A172 (cell line): ENCODE measurements around the gene MLPH. TPM values are rescaled to one million over a fixed set of nuclear protein-coding genes. Genes with fewer than 3 reads are reported as not detected.
A peak's percentile ranks its signal among the peaks of the same experiment; 100 is the strongest.

Source experiments
- DNase-seq: peaks from one replicate; pipeline ENCODE4 v3.0.0-alpha.2; 2015; ENCODE audit warnings: low spot score
- total RNA-seq: library from RNA; depleted of rRNA; stranded (reverse); fragments of >200 nt; shearing (Covaris generic); gene quantifications from 2 replicates; pipeline ENCODE4 v1.2.3, GENCODE V29; 2014

Gene MLPH
- total RNA-seq, 1 experiment from 2014 or later, result 17.7 TPM

DNA sequence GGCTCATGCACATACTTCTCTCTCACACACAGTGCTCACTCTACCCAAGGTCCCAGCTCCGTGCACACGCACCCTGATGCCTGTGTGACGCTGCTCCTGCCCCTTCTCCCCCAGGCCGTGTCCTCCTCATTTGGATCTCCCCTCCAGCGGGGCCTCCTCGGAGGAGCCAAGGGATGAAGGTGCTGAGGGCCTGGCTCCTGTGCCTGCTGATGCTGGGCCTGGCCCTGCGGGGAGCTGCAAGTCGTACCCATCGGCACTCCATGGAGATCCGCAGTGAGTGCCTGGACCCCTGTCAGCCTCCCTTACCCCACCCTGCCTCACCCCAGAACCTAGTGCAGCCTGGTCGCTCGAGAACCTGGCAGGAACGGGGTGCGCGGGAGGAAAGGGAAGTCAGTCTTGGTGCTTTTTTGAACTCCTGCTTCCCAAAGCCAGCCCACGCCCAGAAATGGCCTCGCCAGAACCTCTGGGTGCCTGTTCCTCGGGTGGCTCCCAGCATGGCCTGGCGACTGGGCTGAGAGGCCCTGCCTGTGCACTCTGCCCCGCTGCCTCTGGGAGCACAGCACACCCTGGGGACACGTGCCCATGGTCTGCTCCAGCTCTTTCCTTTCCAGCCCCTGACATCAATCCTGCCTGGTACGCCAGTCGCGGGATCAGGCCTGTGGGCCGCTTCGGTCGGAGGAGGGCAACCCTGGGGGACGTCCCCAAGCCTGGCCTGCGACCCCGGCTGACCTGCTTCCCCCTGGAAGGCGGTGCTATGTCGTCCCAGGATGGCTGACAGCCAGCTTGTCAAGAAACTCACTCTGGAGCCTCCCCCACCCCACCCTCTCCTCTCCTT lies 79.6 kb downstream of the MLPH start, which contains the start of gene PRLH:
TSS of gene PRLH (plus strand) at position 174 of the 835 bp plus-strand sequence. CDS start at position 174, 0 bp downstream.
- DNase-seq, result no peak

DNA sequence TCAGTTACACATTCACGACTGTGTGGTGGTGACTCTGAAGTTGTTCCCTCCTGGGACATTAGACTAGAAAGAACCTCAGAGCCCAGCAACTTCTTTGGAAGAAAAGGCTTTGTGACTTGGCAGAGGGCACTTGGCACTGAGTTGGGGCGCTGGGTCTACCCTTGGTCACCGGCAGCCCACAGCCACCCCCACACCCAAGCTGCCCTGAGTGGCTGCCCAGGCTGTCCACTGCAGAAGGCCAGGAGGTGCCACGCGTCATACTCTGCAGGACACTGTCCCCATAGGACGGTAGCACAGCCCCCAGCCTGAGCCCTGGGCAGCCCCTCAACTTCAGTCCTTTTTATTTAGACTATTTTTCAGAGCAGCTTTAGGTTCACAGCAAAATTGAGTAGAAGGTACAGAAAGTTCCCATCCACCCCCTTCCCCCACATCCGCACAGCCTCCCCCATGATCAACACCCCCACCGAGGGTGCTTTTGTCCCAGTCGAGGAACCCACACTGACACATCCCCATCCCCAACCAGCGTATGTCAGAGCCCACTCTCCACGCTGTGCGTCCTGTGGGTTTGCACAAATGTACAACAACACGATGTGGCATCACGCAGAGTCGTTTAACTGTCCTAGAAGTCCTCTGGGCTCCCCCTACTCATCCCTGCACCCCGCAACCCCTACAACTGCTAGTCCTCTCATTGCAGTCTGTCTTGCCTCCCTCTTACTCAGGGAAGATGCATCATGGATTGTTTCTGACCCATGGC lies 80.4 kb downstream of the MLPH start:
- DNase-seq, result no peak

DNA sequence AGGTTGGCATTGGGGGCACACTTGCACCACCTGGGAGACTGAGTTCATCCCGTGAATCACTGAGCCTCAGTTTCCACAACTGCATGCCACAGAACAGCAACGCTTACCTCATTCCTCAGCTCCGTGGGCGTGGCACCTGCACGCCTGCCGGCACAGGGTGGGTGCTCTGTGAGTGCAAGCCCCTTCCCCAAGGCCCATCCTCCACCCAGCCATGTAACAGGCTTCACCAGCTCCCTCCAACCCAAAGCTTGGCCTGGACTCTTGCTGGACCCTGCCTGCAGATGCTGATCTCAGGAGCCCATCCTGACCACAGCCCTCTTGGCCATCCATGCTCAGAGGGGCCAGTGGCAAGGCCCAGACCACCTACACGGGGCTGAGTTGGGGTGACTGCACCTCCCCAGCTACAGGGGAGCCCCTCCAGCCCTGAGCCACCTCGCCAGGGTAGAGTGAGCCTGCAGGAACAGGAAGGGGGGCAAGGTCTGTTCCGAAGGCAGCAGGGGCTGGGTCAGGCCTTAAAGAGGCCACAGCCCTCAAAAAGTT lies 81.1 kb downstream of the MLPH start:
- DNase-seq, result no peak

DNA sequence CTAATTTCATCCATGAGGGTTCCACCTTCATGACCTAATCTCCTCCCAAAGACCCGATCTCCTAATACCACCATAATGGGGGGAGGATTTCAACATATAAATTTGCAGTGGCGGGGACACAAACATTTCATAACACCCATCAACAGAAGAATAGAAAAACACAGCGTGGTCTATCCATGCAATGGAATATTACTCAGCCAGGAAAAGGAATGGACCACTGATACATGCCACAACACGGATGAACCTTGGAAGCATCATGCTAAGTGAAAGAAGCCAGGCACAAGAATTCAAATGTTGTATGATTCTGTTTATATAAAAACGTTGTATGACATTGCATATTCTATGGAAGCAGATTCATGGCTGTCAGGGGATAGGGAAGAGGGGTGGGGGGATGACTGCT lies 82.0 kb downstream of the MLPH start:
- DNase-seq, result no peak

DNA sequence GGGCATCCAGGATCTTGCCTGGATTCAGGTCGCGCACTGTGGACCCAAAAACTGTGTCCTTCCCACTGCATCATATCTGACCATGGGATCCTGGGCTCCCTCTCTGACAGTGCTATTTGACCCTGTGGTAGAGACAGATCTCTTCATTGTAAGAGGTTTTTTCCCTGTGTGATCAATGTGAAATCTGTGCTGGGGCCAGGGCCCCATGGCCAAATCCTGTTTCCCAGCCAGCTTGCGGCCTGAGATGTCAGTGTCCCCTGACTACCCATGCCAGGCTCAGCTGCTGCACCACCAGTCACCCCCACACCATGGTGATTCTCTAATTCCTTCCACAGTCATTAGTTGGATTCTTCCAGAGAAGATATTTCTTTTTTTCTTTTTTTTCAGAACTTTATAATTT lies 82.8 kb downstream of the MLPH start:
- DNase-seq, result no peak

DNA sequence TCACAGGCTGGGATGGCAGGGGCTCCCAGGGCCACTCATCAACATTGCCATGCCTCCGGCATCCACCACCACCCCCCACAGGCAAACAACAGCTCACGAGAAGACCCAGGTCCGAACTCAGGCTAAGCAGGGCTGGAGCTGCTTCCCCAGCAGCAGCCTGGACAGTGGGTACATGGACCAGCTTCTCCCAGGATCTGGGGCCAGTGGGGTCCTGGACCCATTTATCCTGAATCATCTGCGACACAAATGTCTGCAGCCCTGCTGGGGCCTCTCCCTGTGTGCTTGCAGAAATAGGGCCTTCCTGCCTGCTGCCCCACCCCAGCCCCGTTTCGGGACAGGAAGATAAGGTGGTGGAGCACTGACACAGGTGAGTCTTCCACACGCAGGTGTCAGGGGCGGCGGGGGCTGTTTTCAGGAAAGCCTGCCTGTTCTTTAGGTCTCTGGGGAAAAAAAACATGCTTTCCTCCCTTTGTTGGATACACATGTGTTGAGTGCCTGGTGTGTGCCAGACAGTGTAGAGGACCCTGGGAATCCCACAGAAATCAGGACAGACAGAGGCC lies 83.8 kb downstream of the MLPH start:
- DNase-seq, result no peak

DNA sequence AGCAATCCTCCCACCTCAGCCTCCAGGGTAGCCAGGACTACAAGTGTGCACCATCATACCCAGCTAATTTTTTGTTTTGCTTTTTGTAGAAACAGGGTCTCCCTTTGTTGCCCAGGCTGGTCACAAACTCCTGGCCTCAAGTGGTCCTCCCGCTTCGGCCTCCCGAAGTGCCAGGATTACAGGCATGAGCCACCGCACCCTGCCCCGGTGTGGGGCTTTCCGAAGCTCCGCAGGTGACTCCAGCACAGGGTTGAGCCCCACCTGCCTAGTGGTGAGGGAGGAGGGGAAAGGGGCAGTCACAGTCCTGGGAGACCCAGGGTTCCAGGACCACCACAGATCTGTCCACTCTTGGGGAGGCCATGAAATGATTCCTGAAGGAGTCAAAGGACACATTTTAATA lies 84.5 kb downstream of the MLPH start:
- no peak for DNase-seq

DNA sequence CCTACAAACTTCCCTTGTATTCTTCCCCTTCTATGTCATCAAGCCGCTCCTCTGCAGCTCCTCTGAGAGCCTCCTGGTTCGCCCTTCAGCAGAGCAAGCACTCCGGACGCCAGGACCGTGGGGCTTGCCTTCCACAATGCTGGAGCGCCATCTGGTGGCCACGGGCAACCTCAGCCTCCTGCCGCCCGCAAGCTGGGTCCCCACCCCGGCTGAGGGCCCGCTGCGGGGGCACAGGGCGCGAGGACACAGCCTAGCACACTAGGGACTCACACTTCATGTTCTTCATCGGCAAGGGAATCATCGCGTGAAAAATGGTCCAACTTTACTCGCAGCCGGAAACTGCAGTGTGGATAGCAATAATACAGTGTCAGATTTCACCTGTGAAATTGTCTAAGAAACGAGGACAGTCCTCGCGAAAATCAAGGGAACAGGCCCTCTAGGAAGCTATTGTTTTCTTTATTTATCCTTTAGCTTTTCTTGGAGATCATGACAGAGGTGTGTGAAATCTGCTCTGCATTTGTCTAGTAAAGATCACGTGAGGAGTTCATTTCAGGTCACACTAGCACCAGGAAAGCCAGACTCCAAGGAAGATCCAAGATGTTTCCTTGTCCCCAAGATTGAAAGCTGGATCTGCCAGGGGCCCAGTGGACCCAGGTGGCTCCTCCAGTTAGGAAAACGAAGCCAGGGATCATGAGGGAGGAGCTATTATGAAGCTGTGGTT lies 85.1 kb downstream of the MLPH start:
- peak; percentile 82 for DNase-seq

DNA sequence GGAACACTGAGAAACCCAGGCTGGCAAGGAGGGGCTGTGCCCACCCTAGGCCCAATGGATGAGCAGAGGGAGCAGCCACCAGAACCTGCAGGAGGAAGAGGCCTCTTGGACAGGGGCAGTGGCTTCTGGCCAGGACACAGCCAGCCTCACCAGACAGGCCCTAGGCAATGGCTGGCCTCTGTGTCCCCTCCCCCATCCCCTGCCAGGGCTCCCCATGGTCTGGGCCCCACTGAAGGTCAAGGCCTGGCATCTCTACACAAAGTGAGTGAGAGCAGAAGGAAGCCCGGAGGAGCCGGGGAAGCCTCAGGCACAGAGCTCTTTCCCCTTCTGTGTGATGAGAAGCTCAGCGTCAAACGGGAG lies 85.7 kb downstream of the MLPH start:
- no peak for DNase-seq

DNA sequence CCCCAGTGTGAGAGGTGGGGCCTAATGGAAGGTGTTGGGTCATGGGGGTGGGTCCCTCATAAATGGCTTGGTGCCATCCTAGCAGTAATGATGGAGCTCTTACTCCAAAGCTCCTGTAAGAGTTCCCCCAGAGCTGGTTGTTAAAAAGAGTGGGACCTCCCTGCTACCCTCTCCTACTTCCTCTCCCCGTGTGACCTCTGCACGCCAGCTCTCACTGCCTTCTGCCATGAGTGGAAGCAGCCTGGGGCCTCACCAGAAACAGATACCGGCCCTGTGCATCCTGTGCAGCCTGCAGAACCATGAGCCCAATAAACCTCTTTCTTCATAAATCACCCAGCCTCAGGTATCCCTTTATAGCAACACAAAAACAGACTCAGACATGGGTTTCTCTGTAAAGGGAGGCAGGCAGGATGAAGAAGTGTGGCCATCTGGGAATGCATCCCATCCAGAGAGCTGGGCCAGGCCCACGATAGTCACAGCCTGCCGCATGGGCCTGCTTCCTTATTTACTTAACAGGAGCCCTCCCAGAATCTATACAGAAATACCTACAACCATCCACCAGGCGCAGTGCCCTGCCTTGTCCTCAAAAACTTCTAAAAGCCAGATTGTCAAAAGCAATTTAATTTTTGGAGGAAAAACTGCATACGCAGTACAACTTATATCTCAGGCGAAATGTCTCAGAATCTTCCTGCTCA lies 86.8 kb downstream of the MLPH start:
- DNase-seq, result no peak

DNA sequence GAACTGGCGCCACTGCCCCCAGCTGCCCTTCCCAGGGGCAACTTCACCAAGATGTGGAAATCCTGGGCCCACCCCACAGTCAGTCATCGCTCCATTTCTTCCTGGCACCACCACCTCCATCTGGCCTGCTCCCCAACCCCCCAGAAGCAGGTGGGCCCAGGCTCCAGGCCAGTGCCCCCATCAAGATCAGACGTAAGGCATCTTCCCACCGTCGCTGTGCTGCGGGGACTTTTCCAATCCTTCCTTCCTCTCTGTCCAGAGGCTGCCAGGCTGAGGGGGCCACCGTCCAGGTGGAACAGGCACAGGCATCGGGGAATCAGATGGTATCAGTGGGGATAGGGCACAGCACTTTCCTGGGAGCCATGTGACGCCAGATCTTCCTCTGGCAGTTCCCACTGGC lies 87.4 kb downstream of the MLPH start:
- DNase-seq, result no peak

DNA sequence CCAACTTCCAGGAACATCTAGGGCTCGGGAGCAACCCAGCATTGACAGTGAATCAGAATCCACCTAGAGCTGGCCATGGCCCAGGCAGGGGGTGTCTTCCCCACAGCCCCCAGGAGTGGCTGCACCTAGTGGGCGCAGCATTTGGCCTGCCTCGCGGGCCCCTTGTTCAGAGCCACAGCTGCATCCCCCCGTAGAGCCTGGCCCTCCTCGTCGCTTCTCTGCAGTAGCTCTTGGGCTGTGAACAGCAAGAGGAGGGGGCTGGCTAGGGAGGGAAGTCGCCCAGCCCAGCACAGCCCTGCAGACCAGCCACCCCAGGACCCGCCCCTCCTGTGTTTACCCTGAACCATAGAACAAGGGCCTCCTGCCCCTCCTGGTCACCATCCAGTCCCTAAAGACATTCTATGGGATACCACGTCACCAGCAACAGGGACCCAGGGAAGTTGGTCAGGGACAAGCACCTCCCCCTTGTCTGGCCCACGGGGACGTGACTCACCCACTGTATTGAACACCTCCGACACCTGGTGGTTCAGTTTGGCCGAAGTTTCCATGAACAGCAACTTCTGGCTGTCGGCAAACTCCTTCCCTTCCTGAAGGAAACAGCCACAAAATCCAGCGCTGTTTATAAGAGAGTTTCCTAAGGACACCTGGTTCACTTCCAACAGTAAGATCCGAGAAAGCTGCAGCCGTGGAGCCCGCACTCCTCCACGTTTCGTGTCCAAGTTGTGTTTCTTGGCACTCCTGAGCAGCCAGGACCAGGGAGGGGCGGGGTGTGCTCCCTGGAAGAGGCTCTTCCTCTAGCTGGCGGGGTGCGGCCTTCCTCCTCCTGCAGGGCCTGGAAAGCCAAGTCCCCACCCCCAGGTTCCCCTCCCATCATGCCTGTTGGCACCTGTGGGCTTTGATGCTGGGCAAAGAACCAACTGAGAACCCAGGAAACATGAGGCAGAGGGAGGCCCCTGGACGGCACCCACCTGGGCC lies 88.1 kb downstream of the MLPH start:
- no peak for DNase-seq

DNA sequence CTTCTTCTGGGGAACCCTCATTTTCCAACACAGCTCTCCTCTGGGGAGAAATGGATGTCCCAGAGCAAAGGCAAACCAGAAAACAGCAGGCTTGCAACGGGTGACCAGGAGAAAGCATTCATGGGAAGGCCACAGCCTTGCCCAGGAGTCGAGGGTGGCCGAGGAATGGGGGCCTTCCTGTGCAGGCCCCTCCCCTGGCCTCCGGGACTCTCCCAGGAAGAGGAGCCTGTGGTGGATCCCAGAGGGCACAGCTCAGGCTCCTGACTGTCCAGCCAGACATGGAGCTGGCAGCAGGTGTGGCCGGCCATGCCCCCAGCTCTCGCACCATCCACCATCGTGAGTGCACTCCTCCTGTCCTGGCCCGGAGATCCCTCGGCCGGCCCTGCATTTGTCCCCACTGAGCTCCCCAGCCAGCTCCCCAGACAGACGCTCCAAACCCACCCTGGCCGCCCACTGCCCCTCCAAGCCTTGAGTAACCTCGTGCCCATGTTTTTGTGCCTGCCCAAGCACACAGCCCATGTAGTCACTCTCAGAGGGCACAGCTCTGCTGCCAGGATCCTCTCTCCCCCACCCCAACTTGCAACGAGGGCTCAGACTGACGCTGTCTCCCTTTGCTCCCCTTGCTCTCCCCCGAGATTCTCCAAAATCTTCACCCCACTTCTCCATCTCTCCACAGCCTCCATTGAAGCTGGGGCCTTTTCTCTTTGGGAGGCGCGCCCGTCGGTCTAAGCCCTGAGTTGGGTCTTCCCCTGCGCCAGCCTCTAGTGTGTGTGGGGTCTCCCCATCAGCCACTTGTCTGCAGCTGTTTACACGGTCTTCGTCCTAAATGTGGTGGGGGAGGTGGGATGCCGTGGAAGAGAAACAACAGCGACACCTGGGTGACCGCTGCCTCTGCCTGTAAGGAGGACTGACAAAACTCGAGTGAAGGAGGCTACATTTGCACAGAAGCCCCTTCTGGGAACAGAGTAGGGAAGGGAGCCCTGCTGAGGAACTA lies 89.1 kb downstream of the MLPH start:
- no peak for DNase-seq

DNA sequence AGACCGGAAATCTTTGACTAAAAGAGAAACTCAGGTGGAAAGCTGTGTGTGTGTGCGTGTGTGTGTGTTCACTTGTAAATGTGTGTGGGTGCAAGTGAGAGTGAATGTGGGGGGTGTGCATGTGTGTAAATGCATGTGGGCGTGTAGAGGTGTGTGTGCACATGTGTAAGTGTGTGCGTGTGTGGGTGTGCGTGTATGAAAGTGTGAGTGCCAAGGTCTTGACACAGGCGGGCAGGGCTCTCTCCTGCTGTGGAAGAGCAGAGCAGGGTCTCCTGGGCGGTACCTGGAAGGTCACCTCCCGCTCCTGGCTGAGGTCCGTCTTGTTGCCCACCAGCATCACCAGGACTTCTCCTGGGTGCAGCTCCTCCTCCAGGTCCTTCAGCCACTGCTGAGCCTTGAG lies 89.9 kb downstream of the MLPH start:
- DNase-seq, result no peak

DNA sequence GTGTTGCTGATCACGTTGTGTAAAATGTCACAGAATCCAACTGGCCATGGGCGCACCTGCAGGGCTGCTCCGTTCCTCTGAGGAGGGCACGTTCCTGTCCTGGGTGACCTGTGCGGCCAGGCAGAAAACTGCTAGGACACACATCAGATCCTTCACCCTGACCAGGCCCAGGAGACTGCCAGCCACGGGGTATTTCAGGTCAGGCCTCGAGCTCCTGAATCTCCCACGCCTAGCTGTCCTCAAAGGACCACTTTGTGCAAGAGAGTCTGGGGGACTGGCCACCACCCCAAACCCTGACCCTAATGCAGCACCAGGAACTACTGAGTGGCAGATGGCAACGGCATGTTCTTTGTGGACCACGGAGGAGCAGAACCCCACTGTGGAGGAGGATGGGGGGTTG lies 90.4 kb downstream of the MLPH start:
- no peak for DNase-seq

DNA sequence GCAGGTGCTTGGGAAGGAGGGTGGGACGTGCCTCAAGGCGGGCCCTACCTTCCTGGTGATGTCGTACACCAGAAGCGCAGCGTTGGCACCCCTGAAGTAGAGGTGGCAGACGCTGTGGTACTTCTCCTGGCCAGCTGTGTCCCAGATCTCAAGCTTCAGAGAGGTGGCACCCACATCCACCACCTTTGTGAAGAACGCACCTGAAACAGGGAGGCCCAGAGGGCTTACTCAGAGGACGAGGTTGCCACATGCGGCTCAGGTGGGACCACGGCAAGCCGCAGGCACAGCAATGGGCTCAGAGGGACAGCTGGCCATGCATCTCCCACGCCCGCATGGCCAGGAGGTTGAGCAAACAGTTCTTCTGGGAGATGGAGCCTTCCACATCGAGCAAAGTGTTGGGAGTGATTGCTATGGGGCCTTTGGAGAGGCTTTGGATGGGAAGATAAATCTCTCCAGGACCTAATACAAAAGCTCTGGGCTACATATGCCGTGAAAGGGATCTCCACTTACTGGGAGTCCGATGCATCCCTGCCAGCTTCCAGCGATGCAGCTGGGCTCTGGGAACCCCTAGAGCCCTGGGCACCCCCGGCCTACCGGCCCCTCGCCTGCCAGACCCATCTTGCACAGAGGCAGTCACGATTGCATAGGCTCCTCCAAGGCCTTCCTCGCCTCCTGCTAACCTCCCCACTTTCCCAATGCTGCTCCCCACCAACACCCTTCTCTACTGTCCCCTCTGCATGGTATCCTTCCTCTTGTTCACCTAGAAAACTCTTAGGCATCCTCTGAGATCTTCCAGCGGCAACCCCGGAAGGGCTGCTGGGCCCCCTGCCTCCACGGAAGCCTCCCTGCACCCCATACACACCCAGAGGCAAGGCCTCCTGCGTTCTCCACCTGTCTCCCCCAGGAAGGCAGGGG lies 91.2 kb downstream of the MLPH start:
- no peak for DNase-seq

DNA sequence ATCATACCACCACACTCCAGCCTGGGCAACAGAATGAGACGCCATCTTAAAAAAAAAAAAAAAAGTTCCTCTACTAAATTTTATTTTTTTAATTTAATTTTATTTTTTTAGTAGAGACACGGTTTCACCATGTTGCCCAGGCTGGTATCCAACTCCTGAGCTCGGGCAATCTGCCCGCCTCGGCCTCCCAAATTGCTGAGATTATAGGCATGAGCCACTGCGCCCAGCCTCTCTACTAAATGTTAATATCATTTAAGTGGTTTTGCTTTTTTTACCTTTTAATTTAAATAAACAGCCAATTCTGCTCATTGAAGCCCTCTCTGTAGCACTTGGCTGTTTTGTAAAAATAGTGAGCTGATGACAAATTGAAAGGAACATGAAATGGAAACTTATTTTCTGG lies 94.3 kb downstream of the MLPH start:
- DNase-seq, result no peak
